ENCODE measurements around the gene GPC2.
"Not testable (repeated sequence)": the region's sequence is repeated elsewhere in the genome, so short reads cannot be mapped to it uniquely, and the experiment has no call there.

The GPC2 gene

DNA sequence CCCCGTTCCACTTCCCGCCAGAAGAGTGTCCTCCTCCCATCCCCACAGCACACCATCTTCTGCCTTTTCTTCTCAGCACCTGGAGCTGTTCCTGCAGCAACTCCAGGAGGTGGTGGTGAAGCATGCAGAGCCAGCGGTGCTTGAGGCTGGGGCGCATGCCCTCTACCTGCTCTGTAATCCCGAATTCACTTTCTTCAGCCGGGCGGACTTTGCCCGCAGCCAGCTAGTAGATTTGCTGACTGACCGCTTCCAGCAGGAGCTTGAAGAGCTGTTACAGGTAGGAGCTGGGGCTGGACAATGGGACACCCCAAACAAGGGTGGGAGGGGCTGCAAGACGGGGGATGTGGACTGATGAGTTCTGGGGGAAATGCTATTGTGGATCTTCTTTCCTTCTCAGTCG, 23.5 kb upstream of the GPC2 start:
- no peak for DNase-seq

DNA sequence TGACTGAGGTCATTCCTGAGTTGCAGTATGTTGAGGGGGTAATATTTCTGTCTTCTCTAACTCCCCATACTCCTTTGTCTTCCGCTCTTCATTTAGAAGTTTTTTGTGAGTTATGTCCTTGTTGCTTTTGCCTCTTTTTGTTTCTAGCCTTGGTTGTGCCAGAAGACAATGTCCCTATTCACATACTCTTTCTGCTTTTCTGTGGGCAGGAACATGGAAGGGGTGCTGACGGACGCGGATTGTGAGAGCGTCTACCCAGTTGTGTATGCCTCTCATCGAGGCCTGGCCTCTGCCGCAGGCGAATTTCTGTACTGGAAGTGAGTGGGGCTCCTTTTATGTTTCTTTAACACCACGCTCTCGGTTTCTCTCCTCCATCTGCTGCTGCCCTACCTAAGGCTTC, 21.1 kb upstream of the GPC2 start:
- DNase-seq = no peak

DNA sequence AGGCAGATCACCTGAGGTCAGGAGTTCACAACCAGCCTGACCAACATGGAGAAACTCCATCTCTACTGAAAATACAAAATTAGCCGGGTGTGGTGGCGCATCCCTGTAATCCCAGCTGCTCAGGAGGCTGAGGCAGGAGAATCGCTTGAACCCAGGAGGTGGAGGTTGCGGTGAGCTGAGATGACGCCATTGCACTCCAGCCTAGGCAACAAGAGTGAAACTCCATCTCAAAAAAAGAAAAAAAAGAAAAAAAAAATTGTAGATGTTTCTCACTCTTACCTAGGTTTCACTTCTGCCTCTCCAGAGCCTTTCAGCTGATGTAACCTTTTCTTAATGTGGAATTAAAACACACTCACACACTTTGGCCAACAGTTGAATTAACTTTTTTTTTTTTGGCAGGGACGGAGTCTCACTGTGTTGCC, 18.7 kb upstream of the GPC2 start:
- not testable (repeated sequence) for DNase-seq

DNA sequence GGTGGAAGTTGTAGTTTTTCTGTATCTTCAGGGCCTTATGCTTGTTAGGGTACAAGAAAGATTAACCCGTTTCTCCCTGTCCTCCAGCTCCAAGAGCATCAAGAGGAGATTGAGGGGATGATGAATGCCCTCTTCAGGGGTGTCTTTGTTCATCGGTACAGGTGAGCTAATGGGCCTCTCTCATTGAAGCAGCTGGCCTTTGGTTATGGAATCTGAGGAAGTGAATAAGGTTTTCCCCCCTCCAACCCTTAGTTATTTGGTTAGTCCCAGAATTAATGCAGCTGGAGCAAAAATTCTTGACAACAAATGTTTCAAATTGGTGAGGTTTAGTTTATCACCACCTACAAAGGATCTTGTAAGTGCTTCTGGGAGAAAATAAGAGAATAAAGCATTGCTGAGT, 18.0 kb upstream of the GPC2 start:
- no peak for DNase-seq

DNA sequence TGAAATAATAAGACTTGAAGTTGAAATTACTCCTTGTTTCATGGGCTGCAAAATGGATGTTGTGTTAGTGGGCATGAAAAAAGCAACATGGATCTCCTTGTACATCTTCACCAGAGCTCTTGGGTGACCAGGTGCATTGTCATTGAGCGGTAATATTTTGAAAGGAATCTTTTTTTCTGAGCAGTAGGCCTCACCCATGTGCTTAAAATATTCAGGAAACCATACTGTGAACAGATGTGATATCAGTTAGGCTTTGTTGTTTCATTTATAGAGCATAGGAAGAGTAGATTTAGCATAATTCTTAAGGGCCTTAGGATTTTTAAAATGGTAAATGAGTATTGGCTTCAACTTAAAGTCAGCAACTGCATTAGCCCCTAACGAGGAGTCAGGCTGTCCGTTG, 15.8 kb upstream of the GPC2 start:
- DNase-seq = no peak

DNA sequence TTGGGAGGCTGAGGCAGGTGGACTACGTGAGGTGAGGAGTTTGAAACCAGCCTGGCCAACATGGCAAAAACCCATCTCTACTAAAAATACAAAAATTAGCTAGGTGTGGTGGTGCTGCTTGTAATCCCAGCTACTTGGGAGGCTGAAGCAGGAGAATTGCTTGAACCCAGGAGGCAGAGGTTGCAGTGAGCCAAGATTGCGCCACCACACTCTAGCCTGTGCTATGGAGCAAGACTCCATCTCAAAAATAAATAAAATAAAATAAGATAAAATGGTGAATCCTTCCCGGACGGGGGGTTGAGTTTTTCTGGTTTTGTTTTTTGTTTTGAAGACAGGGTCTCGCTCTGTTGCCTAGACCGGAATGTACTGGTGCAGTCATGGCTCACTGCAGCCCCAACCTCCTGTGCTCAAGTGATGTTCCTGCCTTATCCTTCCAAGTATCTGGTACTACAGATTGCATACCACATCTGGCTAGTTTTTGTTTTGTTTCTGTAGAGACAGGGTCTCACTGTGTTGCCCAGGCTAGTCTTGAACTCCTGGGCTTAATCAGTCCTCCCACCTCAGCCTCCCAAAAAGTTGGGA, 15.2 kb upstream of the GPC2 start:
- DNase-seq = not testable (repeated sequence)

DNA sequence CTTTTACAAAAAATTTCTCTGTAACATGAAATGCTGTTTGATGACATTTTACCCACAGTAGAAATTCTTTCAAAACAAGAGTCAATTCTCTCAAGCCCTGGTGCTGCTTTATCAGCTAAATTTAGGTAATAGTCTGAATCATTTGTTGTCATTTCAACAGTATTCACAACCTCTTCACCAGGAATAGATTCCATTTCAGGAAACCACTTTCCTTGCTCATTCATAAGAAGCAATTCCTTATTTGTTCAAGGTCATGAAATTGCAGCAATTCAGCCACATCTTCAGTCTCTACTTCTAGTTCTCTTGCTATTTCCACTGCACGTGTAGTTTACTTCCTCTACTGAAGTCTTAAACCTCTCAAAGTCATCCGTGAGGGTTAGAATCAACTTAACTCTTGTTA, 14.6 kb upstream of the GPC2 start:
- DNase-seq = no peak

DNA sequence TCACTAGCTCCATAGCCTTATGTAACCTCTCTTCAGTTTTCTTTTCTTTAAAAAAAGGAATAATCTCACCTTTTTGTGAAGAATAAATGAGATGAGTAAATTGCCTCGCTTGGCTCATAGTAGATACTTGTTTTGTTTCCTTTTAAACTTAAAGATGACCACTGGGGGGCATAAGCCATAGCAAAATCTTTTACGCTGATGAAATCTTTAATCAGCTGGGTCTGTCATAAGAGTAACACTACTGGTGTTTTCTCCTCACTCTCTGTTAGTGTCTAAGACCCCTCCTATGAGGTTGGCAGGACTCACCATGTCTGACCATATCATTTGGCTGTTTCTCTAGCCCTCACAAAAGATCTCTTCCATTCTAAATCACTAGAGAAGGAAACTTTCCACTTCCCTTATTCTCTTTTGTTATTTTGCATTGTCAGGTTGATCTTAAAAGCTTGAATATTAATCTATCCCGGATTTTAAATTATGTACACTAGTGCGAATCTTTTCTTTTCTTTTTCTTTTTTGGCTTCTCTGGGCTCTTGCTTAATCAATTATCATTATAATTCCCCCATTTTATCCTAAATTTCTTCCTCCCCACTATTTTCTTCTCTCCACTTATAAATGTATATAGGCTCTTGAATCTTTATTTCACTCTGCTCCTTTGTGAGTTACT, 13.0 kb upstream of the GPC2 start:
- DNase-seq = peak; percentile 76

DNA sequence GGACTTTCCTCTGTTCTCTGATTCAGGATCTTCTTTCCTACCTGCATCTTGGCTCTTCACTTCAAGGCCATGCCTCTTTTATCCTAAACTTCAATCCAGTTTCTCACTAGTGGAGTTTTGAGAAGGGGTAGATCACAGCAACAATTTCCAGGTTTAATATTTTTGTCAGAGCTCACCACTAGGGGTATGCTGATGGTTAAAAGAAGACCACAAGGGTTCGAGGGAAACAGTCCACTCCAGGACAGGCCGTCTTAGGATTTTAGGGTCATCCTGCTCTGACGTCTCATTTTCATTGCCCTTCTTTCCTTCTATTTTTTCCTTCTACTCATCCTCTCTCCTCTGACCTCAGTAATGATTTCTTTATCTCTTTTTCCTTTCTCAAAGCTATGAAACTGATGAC, 11.9 kb upstream of the GPC2 start:
- no peak for DNase-seq

DNA sequence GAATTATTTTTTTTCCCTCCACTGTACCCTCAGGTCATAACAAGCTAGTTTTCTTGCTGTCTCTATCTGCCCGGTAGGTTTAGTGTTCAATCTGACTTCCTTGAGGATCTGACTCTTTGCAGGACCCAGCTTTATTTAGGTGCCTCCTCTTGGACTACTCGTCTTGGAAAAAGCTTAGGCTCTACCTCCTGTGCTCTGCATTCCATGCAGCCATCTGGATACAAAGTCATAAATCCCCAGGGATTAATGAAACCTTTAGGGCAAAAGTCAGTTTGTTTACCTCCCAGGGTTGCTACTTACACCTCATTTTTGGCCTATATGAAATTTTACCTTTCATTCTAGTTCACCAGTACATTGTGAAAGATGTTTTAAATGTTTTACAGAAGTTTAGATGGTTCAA, 8.5 kb upstream of the GPC2 start:
- DNase-seq = no peak

DNA sequence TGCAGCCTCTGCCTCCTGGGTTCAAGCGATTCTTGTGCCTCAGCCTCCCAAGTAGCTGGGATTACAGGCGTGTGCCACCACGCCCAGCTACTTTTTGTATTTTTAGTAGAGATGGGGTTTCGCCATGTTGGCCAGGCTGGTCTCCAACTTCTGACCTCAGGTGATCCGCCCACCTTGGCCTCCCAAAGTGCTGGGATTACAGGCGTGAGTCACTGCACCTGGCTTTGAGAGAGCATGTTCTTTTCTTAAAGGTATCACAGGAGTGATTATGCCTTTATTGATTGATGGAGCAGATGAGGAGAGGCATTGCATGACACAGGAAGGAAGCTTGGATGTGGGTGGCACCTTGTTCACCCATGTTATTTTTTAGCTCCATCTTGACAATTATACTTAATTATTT, 5.9 kb upstream of the GPC2 start:
- DNase-seq = not testable (repeated sequence)

DNA sequence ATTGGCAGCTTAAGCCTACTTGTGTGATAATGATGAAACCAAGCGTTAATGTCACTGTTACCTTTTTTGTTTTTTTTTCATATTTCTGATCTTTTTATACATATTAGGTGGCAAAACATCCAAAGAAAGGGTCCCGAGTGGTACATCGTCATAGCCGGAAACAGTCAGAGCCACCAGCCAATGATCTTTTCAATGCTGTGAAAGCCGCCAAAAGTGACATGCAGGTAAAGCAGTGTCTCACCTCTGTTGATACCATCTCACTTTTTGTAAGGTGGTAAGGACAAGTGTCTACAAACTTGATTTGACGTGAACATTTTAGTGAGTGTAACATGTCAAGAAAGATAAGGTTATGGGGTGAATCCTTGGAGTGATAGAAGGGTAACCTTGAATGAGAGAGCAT, 5.4 kb upstream of the GPC2 start:
- DNase-seq = peak; percentile 57

DNA sequence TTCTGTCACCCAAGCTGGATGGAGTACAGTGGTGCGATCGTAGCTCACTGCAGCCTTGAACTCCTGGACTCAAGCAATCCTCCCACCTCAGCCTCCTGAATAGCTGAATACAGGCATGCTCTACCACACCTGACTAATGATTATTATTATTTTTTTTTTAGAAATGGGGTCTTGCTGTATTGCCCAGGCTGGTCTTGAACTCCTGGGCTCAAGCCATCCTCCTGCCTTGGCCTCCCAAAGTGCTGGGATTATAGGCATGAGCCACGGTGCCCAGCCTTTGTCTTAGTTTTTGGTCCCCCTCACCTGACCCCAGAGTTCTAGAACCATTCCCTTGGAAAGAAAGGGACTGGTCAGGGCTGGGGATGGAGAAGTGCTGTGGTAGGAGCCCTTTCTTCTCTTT, 2.9 kb upstream of the GPC2 start:
- not testable (repeated sequence) for DNase-seq

DNA sequence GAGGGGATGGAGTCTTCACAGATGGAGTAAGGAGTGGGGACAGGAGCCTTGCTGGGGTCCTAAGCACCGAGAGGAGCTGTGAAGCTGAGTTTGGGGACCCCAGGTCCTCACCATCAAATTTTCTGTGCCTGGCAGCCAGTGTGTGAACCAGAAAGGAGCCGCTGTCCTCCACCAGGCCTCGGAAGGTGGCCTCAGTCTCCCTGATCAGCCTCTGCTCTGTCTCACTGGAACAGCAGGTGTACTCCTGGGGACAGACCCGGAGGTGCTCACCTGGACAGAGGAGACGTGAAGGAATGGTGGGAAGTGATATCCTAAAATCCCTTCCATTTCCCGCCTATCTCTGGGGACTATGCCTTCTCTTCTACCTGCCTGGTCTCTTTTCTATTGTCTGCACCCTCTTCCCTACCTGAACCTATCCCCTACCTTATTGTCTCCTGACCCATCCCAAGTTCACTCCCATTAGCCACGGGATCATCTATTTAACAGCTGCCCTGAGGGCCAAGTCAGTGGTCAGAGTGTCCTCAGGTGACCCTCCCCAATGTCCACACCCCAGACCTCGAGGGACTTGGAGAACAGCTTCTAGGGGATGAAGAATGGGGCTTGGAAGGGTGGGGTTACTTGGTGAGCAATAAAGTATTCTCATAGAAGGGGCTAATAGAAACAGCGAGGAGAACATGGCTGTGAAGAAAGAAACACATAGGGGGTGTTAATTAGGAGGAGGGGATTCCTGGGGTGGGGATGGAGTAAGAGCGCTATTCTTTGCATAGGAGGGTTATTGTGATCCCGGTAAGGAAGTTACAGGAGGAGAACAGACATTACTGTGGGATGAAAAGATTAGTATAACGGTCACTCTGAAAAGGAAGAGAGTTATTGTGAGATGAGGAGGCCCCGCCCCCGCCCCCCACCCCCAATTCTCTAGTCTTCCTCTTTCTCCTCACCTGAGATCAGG, 811 bp downstream of the GPC2 start:
- DNase-seq = no peak

DNA sequence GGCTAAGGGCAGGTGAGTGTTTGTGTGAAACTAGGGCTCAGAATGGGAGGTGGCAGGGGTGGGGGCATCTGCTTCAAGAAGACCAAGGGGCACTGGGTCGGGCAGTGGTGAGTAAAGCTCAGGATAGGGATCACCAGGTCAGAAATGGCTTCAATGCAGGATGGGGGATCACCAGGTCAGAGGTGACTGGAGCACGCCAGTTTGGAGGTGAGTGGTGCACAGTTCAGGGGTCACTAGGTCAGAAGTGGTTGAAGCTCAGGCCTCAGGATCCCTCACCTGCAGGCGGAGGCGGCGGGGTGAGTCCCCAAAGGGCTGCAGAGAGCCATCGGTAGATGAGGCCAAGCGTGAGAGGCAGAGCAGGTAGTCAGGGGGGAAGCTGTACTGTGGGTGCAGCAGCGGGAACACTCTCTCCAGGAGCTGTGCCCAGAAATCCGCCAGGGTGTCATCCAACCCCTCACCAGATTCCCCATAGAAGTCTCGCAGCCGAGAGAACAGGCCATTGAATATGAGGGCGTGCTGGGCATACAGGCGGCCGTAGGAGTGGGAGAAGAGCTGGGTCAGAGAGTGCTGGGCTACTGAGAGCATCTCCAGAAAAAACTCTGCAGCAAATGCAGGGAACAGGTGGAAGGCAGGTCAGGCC, 1.8 kb downstream of the GPC2 start:
- no peak for DNase-seq

DNA sequence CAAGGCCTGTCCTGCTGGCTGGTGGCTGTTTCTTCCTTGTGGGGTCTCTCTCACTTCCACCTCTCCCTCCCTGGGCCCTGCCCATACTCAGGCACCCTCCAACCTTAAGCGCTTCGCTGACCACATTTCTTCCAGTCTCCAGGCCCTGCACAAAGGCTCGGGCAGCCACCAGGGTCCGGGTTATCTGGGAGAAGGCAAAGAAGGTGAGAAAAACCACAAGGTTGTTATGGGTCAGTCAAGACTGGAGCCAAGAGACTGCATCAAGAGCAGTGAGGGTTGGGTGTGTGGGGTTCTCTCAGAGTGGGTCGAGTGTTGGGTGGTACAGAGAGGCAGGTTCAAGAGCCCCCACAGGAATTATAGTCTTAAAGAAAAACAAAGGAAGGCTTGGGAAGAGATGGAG, 2.6 kb downstream of the GPC2 start:
- no peak for DNase-seq

DNA sequence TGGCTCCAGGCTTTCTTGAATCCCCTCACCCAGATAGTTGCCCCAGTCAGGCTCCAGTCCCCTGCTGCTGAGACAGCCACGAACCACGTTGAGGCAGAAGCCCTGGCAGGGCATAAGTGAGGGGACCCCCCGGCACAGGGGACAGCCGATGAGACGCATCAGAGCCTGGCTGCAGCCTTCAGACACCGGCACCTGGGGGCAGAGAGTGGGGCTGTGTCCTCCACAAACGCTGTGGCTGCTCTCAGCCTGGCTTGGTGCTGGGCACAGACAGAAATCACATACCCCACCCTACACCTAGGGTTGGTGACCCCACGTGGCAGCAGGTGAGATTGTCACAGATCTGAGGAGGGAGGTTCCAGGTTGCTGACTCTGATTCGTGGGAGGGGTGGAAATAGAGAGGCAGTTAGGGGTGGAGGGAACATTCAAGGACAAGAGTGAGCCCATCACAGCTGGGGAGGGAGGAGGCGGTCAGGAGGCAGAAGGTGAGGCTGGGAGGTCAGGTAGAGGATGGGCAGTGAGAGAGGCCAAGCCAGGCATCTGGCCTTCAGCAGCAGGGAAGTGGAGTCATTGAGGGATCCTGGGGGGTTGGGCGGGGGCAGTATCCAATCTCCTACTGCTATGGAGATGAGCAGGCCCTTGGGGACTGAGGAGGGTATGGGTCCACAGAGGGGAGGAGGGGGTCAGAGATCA, 3.2 kb downstream of the GPC2 start:
- no peak for DNase-seq

DNA sequence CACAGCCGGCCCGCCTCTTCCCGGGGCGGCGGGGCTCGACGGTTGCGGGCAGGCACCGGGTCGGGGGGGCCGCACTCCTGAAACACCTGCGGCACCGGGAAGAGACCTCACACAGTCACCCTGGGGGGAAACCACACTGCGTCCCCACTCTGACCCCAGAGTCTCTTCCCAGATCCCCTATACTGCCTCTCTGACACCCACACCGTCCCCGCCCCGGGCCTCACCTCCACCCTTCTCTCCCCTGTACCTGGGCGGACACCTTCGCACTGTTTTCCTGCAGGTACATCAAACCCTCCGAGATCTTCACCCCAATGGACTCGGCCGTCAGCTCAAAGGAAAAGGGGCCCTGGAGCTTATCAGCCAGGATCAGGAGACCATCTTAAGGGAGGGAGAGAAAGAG, 5.3 kb downstream of the GPC2 start:
- no peak for DNase-seq

DNA sequence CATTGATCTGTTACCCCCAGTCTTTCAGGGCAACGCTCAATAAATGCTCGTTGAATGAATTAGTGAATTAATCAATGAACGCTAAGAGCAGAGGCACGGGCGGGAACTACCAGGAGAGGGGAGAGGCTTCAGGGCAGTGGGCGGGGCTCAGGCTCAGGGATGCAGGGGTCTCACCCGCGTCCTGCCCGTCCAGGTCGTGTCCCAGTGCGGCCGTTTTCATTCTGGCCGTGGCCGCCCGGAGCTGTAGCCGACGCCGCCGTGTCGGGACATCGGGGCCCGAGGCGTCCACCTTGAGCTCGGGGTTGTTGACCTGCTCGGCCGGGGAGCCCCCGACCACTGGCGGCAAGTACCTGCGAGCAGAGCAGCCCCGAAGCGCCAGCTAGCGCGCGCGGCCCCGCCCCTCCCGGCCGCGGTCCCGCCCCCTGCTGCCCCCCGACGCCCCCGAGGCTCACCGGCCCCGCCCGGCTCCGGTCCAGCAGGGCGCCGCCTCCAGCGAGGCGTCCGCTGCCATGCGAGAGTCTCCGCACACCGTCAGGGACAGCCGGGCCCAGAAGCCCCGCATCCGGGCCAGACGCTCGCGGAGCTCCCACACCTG, 6.0 kb downstream of the GPC2 start:
- peak; percentile 55 for DNase-seq

DNA sequence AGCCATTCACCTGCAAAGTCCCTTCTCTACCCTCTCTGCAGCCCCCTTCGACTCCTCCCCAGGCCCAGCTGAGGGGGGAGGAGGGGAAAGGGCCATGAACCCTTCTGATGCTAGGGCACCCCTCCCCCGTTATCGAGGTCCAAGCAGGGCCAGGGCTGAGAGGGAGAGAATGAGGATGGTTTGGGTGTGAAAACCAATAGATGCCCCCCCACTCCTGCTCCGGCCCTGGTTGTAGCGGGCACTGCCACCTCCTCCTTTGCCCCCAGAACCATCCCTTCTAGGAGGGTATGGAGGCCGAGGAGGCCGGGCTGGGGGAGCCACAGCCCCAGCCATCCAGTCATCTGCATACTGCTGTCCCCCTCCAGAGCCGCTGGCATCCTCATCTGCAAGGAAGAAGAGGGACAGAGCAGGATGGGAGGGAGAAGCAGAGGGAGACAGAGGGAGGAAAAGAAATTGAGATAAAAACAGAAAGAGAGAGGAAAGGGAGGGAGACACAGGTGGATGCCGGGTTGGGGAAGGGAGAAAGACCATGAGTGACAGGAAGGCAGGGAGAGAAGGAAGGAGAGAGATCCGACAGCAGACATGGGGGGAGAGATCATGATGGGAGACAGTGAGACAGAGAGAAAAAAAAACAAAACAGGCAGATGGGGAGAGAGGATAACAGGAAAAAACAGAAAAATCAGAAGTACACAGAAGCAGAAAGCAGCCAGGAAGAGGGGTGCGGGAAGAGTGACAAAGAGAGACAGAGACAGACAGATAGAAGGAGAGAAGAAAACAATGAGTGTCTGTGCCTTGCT, 6.9 kb downstream of the GPC2 start:
- no peak for DNase-seq

DNA sequence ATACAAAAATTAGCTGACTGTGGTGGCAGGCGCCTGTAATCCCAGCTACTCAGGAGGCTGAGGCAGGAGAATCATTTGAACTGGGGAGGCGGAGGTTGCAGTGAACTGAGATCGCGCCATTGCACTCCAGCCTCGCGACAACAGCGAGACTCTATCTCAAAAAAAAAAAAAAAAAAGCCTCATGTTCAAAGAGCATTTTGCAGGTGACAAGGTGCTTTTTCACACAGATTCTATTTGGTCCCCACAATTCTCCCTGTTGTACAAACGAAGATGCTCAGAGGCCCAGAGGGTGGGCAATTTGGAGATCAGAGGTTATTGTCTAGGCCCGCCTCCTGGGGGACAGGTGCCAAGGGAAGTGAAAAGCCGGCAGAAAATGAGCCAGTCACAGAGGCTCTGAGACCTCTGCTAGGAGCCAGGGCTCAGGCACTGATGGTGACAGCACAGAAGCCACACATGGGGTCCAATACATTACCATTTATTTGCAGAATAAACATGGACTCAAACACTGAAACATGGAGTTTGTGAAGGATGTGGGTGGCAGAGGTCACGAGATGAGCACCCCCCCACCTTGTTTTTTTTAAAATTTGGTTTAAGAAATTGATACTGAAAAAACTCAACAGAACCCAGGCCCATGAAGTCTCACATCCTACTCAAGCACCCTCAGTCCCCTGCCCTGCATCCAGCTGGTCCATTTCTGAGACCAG, 7.9 kb downstream of the GPC2 start:
- DNase-seq = no peak
